ENCODE data around the gene ZNF236.

Gene ZNF236

GRCh38 chr18:76895498-76895897 lies 73.1 kb downstream of the ZNF236 start:
- no peaks in the 10 kb centered on the region for H3K27me3 ChIP-seq (ENCODE audit: insufficient read depth, low read length)
- H3K4me3 ChIP-seq (ENCODE audit: low read depth, low read length, poor library complexity, severe bottlenecking): no peak overlapping the region
- TF ChIP-seq CTCF (IDR thresholded peaks at IDR 0.05; ENCODE audit: low read length): no peak
- no peak overlapping the region for H2AFZ ChIP-seq (ENCODE audit: low read length)
- H3K4me1 ChIP-seq (ENCODE audit: insufficient read depth, low read length, severe bottlenecking): no peaks in the 10 kb centered on the region
- peaks cover 72% of the 10 kb centered on the region for H3K36me3 ChIP-seq (ENCODE audit: insufficient read depth, low read length)
- no peak overlapping the region for H3K4me2 ChIP-seq (ENCODE audit: low read length)
- no peaks in the 10 kb centered on the region for H3K79me2 ChIP-seq (ENCODE audit: insufficient read depth, low read length)
- H3K9me2 ChIP-seq (ENCODE audit: low read depth, low read length): no peaks in the 10 kb centered on the region
- H4K20me1 ChIP-seq (ENCODE audit: insufficient read depth, low read length): no peaks in the 10 kb centered on the region
- no peak overlapping the region for H3K9ac ChIP-seq (ENCODE audit: low read length)
- H3F3A ChIP-seq (ENCODE audit: insufficient read depth, low read length): no peaks in the 10 kb centered on the region
- H3K27ac ChIP-seq (ENCODE audit: low read depth, low read length, poor library complexity, severe bottlenecking): no peak overlapping the region
- H3K9me3 ChIP-seq (ENCODE audit: low read length): peaks cover 17% of the 10 kb centered on the region

GRCh38 chr18:76896677-76897076 lies 74.3 kb downstream of the ZNF236 start:
- H3F3A ChIP-seq (ENCODE audit: insufficient read depth, low read length): no peaks in the 10 kb centered on the region
- H4K20me1 ChIP-seq (ENCODE audit: insufficient read depth, low read length): no peaks in the 10 kb centered on the region
- peaks cover 65% of the 10 kb centered on the region for H3K36me3 ChIP-seq (ENCODE audit: insufficient read depth, low read length)
- no peak overlapping the region for H3K4me2 ChIP-seq (ENCODE audit: low read length)
- H2AFZ ChIP-seq (ENCODE audit: low read length): no peak overlapping the region
- no peak overlapping the region for H3K9ac ChIP-seq (ENCODE audit: low read length)
- H3K9me3 ChIP-seq (ENCODE audit: low read length): peaks cover 17% of the 10 kb centered on the region
- H3K9me2 ChIP-seq (ENCODE audit: low read depth, low read length): no peaks in the 10 kb centered on the region
- H3K79me2 ChIP-seq (ENCODE audit: insufficient read depth, low read length): no peaks in the 10 kb centered on the region
- H3K4me3 ChIP-seq (ENCODE audit: low read depth, low read length, poor library complexity, severe bottlenecking): no peak overlapping the region
- no peaks in the 10 kb centered on the region for H3K4me1 ChIP-seq (ENCODE audit: insufficient read depth, low read length, severe bottlenecking)
- H3K27me3 ChIP-seq (ENCODE audit: insufficient read depth, low read length): no peaks in the 10 kb centered on the region
- no peak overlapping the region for H3K27ac ChIP-seq (ENCODE audit: low read depth, low read length, poor library complexity, severe bottlenecking)
- TF ChIP-seq CTCF (IDR thresholded peaks at IDR 0.05; ENCODE audit: low read length) (no peak), EZH2 (IDR thresholded peaks at IDR 0.05; ENCODE audit: borderline replicate concordance, low read length) (no peak)

GRCh38 chr18:76897257-76897656 lies 74.9 kb downstream of the ZNF236 start:
- no peaks in the 10 kb centered on the region for H3K27me3 ChIP-seq (ENCODE audit: insufficient read depth, low read length)
- H3K36me3 ChIP-seq (ENCODE audit: insufficient read depth, low read length): peaks cover 69% of the 10 kb centered on the region
- no peaks in the 10 kb centered on the region for H3K79me2 ChIP-seq (ENCODE audit: insufficient read depth, low read length)
- H3K9me3 ChIP-seq (ENCODE audit: low read length): peaks cover 17% of the 10 kb centered on the region
- H3F3A ChIP-seq (ENCODE audit: insufficient read depth, low read length): no peaks in the 10 kb centered on the region
- H4K20me1 ChIP-seq (ENCODE audit: insufficient read depth, low read length): no peaks in the 10 kb centered on the region
- H3K9me2 ChIP-seq (ENCODE audit: low read depth, low read length): no peaks in the 10 kb centered on the region
- no peak overlapping the region for H3K4me2 ChIP-seq (ENCODE audit: low read length)
- TF ChIP-seq CTCF (IDR thresholded peaks at IDR 0.05; ENCODE audit: low read length) (no peak), EZH2 (IDR thresholded peaks at IDR 0.05; ENCODE audit: borderline replicate concordance, low read length) (no peak)
- H3K9ac ChIP-seq (ENCODE audit: low read length): no peak overlapping the region
- no peak overlapping the region for H2AFZ ChIP-seq (ENCODE audit: low read length)
- no peaks in the 10 kb centered on the region for H3K4me1 ChIP-seq (ENCODE audit: insufficient read depth, low read length, severe bottlenecking)
- no peak overlapping the region for H3K27ac ChIP-seq (ENCODE audit: low read depth, low read length, poor library complexity, severe bottlenecking)
- no peak overlapping the region for H3K4me3 ChIP-seq (ENCODE audit: low read depth, low read length, poor library complexity, severe bottlenecking)
